Activated naive CD4-positive, alpha-beta T cell (primary cell): Measurements from ENCODE around the gene CNOT4.
A peak's percentile ranks its signal among the peaks of the same experiment; 100 is the strongest.
"Not testable (repeated sequence)": the region's sequence is repeated elsewhere in the genome, so short reads cannot be mapped to it uniquely, and the experiment has no call there.

ENCODE experiments used
- DNase-seq, 4 experiments: peaks; one replicate each; lab custom pipeline; 2025; lab: John Stamatoyannopoulos, UW

The CNOT4 gene

GRCh38 chr7:135512135-135512887 lies 2.4 kb upstream of the CNOT4 start:
- no peak for DNase-seq

GRCh38 chr7:135510592-135511183 lies 786 bp upstream of the CNOT4 start:
- DNase-seq: no peak

- DNase-seq: no peak
Observed at GRCh38 chr7:135509589-135509838, 388 bp downstream of the CNOT4 start.

GRCh38 chr7:135508883-135509588 lies 866 bp downstream of the CNOT4 start:
- DNase-seq: peak in 2 of 4 experiments; percentile 8 to 9

- no peak for DNase-seq
Observed at GRCh38 chr7:135501402-135501801, 8.5 kb downstream of the CNOT4 start.

GRCh38 chr7:135499818-135500217 lies 10.1 kb downstream of the CNOT4 start:
- no peak for DNase-seq

GRCh38 chr7:135497161-135497560 lies 12.7 kb downstream of the CNOT4 start:
- DNase-seq: not testable (repeated sequence)

GRCh38 chr7:135493362-135493761 lies 16.5 kb downstream of the CNOT4 start:
- DNase-seq: no peak

- no peak for DNase-seq
Observed at GRCh38 chr7:135492151-135492550, 17.8 kb downstream of the CNOT4 start.

GRCh38 chr7:135490783-135491182 lies 19.1 kb downstream of the CNOT4 start:
- DNase-seq: no peak

- DNase-seq: no peak
Observed at GRCh38 chr7:135489791-135490190, 20.1 kb downstream of the CNOT4 start.

- no peak for DNase-seq
Observed at GRCh38 chr7:135486261-135486920, 23.5 kb downstream of the CNOT4 start.

GRCh38 chr7:135481598-135481979 lies 28.3 kb downstream of the CNOT4 start:
- DNase-seq: no peak

- no peak for DNase-seq
Observed at GRCh38 chr7:135480966-135481597, 28.8 kb downstream of the CNOT4 start.

GRCh38 chr7:135475521-135475920 lies 34.4 kb downstream of the CNOT4 start:
- no peak for DNase-seq

GRCh38 chr7:135469705-135470104 lies 40.2 kb downstream of the CNOT4 start:
- DNase-seq: not testable (repeated sequence)

GRCh38 chr7:135467207-135467711 lies 42.6 kb downstream of the CNOT4 start:
- no peak for DNase-seq

GRCh38 chr7:135466442-135467206 lies 43.3 kb downstream of the CNOT4 start:
- DNase-seq: no peak

- DNase-seq: no peak
Observed at GRCh38 chr7:135463908-135464307, 46.0 kb downstream of the CNOT4 start.

GRCh38 chr7:135459951-135460567 lies 49.8 kb downstream of the CNOT4 start:
- no peak for DNase-seq

GRCh38 chr7:135459076-135459475 lies 50.8 kb downstream of the CNOT4 start:
- no peak for DNase-seq
